PC-3 (cell line): Measurements from ENCODE around the gene SLC8A2.

ENCODE experiments used
- EZH2 ChIP-seq: fragments of 300-600 bp; sonication (generic); IDR thresholded peaks from one replicate; pipeline ENCODE4 v1.6.1; 2017; ENCODE audit warnings: antibody characterized with exemption, mild to moderate bottlenecking, low read length; ENCODE audit not compliant: unreplicated experiment
- TF ChIP-seq, protein P1 (sequence below): fragments of 300-600 bp; sonication (generic); conservative IDR thresholded peaks from 2 replicates; pipeline ENCODE4 v1.5.1; 2017; ENCODE audit warnings: antibody characterized with exemption, low read depth, mild to moderate bottlenecking, low read length

DNA sequence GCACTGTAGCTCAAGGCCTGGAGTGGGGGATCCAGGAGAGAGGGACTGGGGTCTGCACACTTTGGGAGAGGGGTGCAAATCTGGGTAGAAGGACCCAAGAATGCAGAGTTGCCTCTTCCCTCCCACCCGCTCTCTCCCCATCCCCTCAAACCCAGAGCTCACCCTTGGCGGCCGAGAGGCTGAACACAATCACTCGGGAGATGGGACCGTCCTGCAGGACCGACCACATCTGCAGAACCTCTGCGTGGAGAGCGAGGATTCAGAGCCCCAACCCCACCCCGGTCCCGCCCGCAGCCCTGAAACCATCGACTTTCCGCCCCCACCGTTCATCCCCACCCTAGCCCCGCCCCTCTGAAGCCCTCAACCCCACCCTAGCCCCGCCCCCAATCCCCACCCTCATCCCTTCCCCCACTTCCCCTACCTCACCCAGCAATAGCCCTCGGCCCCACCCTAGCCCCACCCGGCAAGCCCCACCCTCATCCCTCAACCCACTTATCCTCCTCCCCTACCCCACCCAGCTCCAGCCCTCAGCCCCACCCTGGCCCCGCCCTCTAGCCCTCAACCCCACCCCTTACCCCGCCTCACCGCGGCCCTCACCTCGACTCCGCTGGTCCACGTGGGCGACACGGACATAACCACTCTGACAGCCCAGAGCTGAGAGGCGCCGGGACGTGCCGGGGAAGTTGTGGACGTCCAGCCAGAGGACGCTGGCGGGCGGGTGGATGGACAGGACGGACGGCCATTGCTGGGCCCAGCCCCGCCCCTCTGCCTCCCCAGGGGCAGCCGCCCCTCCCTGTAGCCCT is 8.2 kb upstream of the SLC8A2 start:
- TF ChIP-seq, protein P1, sequence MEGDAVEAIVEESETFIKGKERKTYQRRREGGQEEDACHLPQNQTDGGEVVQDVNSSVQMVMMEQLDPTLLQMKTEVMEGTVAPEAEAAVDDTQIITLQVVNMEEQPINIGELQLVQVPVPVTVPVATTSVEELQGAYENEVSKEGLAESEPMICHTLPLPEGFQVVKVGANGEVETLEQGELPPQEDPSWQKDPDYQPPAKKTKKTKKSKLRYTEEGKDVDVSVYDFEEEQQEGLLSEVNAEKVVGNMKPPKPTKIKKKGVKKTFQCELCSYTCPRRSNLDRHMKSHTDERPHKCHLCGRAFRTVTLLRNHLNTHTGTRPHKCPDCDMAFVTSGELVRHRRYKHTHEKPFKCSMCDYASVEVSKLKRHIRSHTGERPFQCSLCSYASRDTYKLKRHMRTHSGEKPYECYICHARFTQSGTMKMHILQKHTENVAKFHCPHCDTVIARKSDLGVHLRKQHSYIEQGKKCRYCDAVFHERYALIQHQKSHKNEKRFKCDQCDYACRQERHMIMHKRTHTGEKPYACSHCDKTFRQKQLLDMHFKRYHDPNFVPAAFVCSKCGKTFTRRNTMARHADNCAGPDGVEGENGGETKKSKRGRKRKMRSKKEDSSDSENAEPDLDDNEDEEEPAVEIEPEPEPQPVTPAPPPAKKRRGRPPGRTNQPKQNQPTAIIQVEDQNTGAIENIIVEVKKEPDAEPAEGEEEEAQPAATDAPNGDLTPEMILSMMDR, result no peak
- TF ChIP-seq EZH2, result no peak
